Kidney glomerular epithelial cell (primary cell): ENCODE measurements around the gene SEC14L1.

Experiments used
- DNase-seq: peaks from one replicate; lab custom pipeline; 2025; lab: John Stamatoyannopoulos, UW

Gene SEC14L1

GRCh38 chr17:77266213-77266612 is 125.4 kb downstream of the SEC14L1 start:
- no peak for DNase-seq
